GM19395 (cell line): ENCODE measurements around the gene CRYL1.

Source experiments
- ATAC-seq: cut with Tn5 transposase; IDR thresholded peaks from one replicate; pipeline ENCODE4 v1.9.1; 2021; ENCODE audit warnings: mild to moderate bottlenecking, moderate library complexity; ENCODE audit not compliant: unreplicated experiment

The CRYL1 gene

GRCh38 chr13:20383058-20383457 lies 142.6 kb downstream of the CRYL1 start:
- ATAC-seq: no peak

GRCh38 chr13:20381401-20381800 lies 144.3 kb downstream of the CRYL1 start:
- no peak for ATAC-seq

- no peak for ATAC-seq
Observed at GRCh38 chr13:20378721-20379120, 146.9 kb downstream of the CRYL1 start.

GRCh38 chr13:20377720-20378119 lies 147.9 kb downstream of the CRYL1 start:
- no peak for ATAC-seq

- no peak for ATAC-seq
Observed at GRCh38 chr13:20375871-20376270, 149.8 kb downstream of the CRYL1 start.

GRCh38 chr13:20373861-20374260 lies 151.8 kb downstream of the CRYL1 start:
- ATAC-seq: no peak

GRCh38 chr13:20371825-20372224 lies 153.8 kb downstream of the CRYL1 start:
- no peak for ATAC-seq

GRCh38 chr13:20370815-20371421 lies 154.7 kb downstream of the CRYL1 start:
- ATAC-seq: no peak

GRCh38 chr13:20369886-20370361 lies 155.7 kb downstream of the CRYL1 start:
- ATAC-seq: no peak

- no peak for ATAC-seq
Observed at GRCh38 chr13:20366056-20366455, 159.6 kb downstream of the CRYL1 start.

- no peak for ATAC-seq
Observed at GRCh38 chr13:20363603-20364002, 162.1 kb downstream of the CRYL1 start.

- no peak for ATAC-seq
Observed at GRCh38 chr13:20363172-20363571, 162.5 kb downstream of the CRYL1 start.

- no peak for ATAC-seq
Observed at GRCh38 chr13:20362484-20363041, 163.1 kb downstream of the CRYL1 start.

- ATAC-seq: no peak
Observed at GRCh38 chr13:20360835-20361412, 164.7 kb downstream of the CRYL1 start.

- ATAC-seq: no peak
Observed at GRCh38 chr13:20360041-20360491, 165.6 kb downstream of the CRYL1 start.

GRCh38 chr13:20359335-20359734 lies 166.3 kb downstream of the CRYL1 start:
- ATAC-seq: no peak

- no peak for ATAC-seq
Observed at GRCh38 chr13:20358022-20358421, 167.6 kb downstream of the CRYL1 start.

GRCh38 chr13:20356444-20356843 lies 169.2 kb downstream of the CRYL1 start:
- ATAC-seq: no peak

GRCh38 chr13:20354722-20355121 lies 170.9 kb downstream of the CRYL1 start:
- ATAC-seq: no peak

GRCh38 chr13:20353973-20354372 lies 171.7 kb downstream of the CRYL1 start:
- ATAC-seq: no peak
